ENCODE measurements around the gene NAA10.

DNA sequence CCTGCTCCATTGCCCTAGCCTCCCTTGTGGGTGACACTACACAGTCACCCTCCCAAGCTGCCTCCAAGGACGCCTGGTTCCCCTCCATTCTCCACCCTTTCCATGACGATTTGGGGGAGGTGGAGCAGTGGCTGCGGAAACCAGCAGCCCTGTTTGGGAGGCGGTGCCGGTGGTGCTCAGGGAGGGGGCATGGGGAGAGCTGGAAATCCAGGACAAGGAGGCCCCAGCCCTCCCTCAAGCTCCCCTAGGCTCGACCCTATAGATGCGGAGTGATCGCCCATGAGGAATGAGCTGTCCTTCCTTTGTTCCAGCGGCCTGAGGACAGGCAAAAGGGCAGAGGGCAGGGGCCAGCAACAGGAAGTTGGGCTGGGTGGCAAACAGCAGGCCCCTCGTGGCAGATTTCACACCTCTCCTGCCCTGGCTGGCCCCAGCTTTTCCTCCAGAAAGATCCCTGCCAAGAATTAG, 13.2 kb upstream of the NAA10 start:
- TF ChIP-seq POLR2AphosphoS5 (IDR thresholded peaks at IDR 0.05; ENCODE audit: low read depth, low read length) (no peak), TAF1 (IDR thresholded peaks at IDR 0.05; ENCODE audit: borderline replicate concordance, insufficient read depth, low read length) (no peak), SIN3A (IDR thresholded peaks at IDR 0.05; ENCODE audit: borderline replicate concordance, insufficient read depth, low read length) (no peak), FOXP2 (optimal IDR thresholded peaks at IDR 0.05; ENCODE audit: borderline replicate concordance, extremely low read depth, extremely low read length, insufficient read depth) (no peak)
- TF ChIP-seq, protein P1, sequence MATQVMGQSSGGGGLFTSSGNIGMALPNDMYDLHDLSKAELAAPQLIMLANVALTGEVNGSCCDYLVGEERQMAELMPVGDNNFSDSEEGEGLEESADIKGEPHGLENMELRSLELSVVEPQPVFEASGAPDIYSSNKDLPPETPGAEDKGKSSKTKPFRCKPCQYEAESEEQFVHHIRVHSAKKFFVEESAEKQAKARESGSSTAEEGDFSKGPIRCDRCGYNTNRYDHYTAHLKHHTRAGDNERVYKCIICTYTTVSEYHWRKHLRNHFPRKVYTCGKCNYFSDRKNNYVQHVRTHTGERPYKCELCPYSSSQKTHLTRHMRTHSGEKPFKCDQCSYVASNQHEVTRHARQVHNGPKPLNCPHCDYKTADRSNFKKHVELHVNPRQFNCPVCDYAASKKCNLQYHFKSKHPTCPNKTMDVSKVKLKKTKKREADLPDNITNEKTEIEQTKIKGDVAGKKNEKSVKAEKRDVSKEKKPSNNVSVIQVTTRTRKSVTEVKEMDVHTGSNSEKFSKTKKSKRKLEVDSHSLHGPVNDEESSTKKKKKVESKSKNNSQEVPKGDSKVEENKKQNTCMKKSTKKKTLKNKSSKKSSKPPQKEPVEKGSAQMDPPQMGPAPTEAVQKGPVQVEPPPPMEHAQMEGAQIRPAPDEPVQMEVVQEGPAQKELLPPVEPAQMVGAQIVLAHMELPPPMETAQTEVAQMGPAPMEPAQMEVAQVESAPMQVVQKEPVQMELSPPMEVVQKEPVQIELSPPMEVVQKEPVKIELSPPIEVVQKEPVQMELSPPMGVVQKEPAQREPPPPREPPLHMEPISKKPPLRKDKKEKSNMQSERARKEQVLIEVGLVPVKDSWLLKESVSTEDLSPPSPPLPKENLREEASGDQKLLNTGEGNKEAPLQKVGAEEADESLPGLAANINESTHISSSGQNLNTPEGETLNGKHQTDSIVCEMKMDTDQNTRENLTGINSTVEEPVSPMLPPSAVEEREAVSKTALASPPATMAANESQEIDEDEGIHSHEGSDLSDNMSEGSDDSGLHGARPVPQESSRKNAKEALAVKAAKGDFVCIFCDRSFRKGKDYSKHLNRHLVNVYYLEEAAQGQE (IDR thresholded peaks at IDR 0.05; ENCODE audit: insufficient read depth in 1 of 2, low read depth in 2 of 2, low read length in 2 of 2): no peak

Measured in PFSK-1 (cell line).